GM19397 (cell line): ENCODE results near the gene ARHGEF16.

Experiments
- ATAC-seq: cut with Tn5 transposase; IDR thresholded peaks from one replicate; pipeline ENCODE4 v1.9.1; 2021; ENCODE audit warnings: mild to moderate bottlenecking, moderate library complexity; ENCODE audit not compliant: unreplicated experiment

Gene ARHGEF16

DNA sequence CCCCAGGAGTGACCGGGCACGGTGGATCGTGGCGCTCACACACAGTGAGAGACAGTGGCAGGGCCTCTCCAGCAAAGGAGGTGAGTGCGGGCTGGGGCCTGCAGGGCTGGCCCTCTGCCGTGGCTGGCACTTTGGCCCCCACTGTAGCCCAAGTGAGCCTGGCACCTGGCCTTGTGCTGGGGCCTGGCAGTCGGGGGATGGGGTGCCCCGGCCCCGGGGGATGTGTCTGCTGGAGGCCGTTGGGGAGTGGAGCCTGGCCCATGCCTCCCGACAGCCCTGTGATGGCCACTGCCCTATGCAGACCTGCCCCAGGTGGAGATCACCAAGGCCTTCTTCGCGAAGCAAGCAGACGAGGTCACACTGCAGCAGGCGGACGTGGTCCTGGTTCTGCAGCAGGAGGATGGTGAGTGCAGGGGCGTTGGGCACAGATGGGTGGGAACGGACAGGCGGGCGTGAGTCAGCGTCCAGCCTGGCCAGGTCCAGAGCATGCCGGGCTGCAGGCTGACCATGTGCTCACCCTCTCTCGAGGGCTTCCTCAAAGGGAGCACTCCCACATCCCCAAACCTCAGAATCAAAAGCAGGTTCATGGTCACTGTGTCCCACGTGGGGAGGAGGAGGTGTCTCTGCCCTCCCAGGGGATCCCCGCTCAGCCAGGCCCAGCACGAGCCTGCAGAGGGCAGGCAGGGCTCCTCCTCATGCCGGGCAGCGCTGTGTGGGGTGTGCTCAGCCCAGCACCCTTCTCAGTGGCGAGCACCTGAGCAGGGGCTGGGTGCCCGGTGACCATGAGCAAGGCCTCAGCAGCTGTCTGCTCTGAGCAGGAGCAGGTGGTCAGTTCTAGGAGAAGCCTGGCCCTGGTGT lies 25.3 kb downstream of the ARHGEF16 start:
- ATAC-seq, result no peak

DNA sequence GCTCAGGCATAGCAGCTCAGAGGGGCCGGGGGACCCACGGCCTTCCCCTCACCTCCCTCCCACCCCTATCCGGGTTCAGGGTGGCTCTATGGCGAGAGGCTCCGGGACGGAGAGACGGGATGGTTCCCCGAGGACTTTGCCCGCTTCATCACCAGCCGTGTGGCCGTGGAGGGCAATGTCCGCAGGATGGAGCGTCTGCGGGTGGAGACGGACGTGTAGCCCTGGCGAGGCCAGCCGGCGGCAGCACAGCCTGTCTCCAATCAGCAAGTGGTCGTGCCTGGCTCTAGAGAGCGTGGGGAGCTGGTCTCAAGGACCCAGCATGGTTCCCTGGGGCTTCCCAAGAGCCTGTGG lies 25.9 kb downstream of the ARHGEF16 start:
- ATAC-seq, result no peak

DNA sequence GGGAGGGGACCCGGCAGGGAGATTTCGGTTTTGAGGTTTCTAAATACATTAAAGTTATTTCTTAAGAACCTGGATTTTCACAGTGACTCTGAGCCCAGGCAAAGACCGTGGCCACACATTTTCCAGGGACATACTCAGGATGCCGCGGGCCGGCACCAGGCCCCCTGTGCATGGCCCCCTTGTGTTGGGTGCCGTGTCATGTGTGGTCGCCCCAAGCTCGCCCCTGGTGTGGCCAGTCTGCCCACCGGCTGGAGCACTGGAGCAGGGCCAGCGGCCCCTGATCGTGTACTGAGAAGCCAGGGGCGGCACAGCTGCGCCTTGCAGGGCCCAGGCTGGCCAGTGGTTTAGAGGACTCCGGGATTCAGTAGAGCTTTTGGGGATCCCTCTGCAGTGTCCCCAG lies 26.6 kb downstream of the ARHGEF16 start:
- no peak for ATAC-seq

DNA sequence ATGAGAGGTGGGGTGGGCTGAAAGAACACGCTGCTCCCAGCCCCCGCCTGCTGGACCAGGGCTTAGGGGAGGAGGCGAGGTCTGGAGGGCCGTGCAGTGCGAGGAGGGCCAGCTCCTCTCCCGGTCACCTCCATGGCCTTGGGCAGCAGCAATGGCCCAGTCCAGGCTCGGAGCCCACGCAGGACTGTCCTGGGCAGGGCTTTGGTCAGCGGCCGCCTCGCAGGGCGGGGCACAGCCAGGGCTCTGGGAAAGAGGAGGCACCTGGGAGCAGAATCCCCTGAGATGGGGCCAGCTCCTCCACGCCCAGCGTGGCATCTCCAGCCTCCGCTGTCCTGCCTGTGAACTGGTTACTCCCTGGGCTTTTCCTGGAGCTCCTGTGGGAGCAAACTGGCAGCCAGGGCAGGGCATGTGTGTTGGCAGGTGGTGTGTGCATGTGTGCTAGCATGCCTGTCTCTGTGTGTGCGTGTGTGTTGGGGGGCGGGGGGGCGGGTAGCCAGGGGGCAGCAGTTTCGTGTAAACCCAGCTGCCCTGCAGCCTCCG lies 27.4 kb downstream of the ARHGEF16 start:
- no peak for ATAC-seq

DNA sequence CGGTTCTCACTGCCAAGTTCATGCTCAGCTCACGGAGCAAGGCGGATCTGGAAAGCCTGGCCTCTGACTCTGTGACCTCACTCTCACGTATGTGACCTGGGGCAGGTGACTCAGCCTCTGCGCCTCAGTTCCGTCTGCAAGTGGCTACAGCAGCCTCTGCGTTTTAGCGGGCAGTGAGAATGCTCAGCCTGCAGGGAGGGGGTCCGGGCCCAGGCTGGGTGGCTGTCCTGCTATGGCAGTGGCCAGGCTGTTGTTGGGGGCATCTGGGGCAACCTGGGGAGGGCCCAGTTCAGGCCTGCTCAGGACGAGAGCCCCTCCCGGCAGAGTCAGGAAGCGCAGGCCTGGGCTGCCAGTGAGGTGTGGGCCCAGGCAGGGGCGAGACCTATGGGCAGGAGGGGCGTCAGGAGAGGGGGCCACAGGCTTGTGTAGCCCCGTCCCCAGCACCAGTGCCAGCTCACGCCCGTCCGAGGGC lies 27.9 kb downstream of the ARHGEF16 start:
- no peak for ATAC-seq

DNA sequence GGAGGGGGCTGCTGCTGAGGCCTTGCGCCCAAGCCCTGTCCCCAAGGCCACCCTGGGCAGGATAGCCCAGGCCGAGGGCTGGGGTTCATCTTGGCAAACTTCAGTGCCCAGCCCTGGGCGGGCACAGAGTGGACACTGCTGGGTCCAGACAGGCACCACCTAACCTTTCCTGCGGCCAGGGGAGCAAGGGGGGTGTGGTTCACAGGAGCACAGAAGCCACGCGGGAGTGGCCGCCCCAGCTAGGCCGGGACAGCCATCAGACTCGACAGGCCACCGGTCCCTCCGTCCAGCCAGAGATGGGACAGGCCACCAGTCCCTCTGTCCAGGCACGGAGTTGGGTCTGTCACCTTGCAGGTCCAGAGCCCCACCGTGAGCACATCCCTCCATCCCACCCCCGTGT lies 28.9 kb downstream of the ARHGEF16 start:
- ATAC-seq, result no peak

DNA sequence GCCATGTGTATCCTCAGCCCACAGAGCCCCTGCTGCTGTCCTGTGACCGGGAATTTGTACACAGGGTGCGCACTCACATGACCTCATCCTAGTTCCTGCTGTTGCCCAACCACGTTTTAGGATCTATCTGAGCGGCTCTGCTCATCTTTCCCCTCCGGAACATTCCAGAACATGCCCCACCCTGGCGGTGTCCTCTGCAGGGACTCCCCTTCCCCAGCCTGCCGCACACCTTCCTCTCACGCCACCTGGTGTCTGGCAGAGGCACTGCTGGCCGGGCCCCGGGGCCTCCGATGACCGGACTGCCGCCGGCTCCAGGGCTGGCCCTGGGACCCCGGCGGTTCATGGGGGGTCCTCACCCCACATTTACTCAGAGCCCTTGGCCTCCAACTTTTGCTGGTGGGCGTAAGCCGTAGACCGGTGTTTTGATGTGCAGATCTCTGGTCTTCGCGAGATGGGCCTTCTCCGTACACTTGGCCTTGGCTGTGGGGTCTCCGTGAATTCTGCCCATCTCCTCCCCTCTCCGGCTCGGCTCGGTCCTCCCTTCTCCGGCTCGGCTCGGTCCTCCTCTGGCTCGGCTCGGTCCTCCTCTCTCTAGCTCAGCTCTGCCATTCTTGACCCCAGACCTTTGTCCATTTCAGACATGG lies 29.5 kb downstream of the ARHGEF16 start:
- ATAC-seq, result no peak

DNA sequence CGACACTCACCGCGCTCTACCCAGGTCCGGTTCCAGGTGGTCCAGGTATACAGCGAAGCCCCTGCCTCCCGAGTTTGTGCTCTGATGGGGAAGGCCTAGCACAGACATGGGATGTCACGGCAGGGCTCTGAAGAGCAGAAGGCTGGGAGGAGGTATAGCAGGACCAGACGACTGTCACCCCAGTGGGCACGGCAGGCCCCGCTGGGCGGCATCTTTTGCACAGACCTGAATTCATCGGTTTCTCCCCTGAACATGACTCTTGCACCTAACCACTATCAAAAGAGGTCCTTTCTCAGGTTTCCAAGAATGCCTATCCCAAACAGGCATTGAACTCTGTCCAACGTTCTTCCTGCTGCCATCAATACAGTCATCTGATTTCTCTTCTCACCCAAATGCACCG lies 30.6 kb downstream of the ARHGEF16 start:
- no peak for ATAC-seq

DNA sequence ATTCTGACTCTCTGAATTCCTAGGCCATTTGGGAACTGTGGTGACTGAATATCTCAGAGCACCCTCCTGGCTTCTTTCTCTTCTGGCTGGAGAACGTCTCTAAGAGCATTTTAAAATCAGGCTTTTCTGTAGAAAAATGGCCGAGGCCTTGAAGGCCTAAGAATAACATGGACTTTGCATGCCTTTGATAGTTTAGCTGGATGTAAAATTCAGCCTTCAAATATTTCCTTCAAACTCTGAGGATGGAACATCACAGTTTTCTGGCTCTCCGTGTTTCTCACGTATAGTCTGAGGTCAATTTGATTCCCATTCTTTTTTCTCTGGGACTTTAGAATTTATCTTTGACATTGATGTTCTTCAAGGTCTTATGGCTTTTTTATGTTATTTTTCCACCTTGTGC lies 34.0 kb downstream of the ARHGEF16 start:
- ATAC-seq, result no peak

DNA sequence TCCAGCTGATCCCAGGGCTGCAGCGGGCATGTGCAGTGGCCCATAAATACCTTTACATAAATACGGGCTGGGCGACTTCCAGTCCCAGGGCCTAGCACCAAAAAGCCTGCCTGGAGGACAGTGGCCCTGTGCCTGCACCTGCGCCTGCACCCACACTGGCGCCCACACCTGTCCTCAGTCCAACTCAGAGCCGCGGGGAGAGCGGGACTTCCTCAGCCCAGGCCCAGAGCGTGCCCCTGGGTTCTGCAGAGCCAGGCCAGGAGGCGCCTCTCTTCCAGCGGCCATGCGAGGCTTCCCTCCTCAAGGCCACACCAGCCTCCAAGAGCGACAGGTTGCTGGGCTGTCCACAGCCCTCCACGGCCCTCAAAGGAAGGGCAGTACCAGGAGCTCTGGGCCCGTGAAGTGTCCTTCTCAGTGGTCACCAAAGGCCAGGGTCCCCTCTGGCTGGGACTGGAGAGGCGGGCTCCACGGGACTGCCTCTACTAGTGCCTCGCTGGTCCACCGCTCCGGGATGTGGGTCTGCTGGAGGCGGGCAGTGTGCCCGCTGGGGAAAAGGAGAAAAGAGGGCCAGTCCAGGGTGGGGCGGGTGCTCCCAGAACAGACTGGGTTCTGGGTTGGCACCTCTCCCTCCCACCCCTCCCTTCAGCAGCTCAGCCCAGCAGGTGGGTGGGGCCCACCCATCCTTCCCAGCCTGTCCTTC lies 35.7 kb downstream of the ARHGEF16 start:
- no peak for ATAC-seq

DNA sequence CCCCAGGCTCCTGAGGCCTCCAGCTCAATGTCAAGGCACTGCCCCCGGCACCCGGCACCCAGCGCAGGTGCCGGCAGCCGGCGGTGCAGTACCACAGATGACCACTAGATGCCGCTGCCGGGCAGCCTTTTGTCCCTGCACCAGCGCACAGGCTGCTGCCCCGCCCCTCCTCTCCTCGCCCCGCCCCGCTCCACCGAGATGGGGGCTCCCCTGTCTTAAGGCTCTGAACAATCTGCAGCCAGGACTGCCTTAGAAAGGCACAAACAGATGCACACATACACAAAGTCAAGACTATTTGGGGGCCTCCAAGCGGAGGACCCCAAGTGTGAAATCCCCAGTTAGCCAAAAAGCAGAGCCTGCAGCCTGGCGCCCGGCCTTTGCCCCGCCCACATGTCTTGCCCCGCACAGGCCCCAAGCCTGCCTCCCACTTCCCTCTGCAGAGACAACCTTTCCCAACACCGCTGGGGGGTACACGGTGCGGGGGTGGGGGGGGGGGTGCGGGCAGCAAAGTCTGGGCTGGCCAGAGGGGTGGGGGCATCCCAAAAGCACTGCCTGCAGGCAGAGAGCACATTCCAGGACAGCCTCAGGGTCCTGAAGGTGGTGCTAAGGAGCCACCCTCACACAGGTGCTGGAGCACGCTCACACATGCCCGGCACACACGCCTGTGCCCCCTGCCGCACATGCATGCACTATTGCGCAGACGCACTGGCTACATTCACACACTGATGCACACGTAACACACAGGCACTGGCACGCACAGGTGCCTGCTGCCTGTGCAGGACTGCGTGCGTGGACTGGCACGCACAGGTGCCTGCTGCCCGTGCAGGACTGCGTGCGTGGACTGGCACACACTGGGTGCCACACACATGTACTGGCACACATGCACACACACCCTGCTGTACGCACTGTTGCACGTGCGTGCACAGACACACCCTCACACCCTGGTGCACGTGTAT lies 37.1 kb downstream of the ARHGEF16 start:
- peak; percentile 51 for ATAC-seq

DNA sequence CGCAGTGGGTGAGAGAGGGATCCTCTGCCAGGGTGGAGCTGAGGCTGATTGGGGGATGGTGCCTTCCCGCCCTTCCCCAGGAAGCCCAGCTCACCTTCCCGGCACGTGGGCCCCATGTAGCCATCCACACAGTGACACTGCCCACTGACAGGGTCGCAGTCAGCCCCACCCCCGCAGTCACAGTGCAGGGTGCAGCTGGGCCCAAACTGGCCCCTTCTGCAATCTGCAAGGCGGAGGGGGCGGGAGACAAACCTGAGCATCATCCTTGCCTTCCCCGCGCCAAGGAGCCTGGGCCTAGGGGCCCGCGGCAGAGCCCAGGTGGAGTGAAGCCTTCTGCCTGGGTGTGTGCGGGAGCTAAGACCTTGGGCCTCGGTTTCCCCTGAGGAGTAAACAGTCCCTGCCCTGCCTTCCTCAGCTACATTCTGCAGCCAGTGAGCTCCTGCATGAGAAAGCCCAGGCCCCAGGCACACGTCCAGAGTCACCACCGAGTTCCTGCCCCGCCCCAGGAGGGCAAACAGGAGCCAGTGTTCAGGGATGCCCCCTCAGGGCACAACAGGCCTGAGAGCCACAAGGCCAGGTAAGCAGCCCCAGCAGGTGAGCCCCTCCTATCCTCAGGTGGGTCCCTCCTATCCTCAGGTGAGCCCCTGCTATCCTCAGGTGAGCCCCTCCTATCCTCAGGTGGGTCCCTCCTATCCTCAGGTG lies 38.2 kb downstream of the ARHGEF16 start:
- ATAC-seq, result no peak

DNA sequence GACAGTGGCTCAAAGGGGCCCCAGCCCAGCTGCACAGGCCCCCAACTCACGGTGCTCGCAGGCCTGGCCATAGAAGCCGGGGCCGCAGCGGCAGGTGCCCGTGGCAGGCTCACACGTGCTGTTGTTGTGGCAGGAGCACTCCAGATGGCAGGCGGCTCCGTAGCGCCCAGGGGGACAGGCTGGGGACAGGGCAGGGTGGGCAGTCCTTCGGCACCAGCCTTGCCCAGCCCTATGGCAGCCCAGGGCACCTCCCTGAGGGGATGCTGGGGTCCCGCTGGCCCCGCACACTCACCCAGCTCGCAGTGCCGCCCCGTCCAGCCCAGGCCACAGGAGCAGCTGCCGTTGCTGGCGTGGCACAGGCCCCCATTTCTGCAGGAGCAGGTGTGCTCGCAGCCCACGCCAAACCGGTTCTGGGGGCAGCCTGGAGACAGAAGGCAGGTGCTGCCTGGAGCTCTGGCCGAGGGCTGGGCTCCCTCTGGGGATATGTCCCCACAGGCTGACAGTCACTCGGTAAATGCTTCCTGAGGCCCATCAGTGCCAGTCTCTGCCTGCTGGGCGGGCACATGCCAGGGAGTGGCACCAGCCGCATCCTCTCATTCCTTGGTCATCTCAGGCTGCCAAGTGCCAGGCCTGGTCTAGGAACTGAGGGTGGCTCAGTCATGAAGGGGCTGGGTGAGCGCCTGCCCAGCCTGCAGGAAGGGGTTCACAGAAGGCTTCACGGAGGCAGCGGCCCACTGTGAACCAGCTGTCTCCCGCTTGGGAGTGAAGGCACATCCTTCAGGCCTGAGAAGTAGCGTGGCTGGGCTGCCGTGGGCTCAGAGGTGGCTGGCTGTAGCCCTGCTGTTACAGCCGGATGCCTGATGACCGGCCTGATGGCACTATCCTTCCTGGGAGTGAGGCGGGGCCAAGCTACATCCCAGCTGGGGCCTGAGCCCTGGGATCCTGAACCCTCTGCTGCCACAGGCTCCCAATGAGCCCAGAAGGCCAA lies 40.1 kb downstream of the ARHGEF16 start:
- ATAC-seq, result no peak

DNA sequence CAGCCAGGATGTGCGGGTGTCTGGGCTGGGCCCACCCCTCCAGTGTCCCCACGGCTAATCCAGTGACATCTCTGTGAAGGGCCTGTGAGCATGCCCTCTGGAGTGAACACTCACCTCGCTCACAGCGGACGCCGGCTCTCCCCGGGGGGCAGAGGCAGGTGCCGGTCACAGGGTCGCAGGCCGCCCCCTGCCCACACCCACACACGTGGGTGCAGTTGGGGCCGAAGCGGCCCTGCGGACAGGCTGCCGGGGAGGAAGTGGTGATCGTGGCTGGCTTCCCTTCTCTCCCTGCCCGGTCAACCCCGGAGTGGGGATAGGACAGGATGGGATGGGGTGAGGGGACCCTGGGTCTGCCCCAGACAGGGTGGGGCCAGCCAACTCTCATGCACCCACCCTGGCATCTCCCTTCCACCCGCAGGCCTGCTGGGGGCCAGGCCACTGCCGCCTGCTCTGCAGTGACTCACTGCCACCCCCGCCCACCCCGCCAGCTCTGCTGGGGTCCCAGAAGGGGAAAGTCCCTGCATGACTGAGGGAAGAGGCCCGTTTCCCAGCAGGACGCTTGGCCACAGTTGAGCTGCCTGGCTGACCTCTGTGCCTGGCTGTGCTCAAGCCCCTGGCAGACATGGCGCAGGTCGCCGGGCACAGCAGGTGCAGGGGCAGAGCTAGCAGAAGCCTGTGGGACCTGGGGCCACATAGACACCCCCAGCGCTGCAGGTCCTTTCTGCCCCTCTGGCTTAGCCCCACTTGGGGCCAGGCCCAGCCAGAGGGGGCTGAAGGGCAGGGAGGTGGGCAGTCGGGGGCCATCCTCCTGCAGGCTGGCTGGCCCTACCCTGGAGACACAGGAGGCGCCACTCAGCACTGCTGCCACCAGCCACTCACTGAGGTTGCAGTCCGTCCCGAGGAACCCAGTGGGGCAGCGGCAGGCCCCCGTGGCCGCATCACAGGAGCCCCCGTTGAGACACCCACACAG lies 41.6 kb downstream of the ARHGEF16 start:
- no peak for ATAC-seq

DNA sequence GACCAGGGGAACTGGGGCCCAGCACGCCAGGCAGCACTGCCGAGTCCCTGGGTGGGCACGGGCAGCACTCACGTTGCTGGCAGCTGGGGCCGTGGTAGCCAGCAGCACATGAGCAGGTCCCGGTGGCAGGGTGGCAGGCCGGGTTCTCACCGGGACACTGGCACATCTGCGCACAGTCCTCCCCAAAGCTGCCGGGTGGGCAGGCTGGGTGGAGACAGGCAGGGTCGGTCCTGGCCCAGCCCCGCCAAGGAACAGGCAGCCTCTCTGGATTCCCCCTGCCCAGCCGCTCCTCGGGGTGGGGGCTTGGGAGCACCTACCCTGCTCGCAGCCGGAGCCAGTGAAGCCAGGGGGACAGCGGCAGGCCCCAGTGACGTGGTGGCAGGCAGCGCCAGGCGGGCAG lies 42.5 kb downstream of the ARHGEF16 start:
- ATAC-seq, result no peak

DNA sequence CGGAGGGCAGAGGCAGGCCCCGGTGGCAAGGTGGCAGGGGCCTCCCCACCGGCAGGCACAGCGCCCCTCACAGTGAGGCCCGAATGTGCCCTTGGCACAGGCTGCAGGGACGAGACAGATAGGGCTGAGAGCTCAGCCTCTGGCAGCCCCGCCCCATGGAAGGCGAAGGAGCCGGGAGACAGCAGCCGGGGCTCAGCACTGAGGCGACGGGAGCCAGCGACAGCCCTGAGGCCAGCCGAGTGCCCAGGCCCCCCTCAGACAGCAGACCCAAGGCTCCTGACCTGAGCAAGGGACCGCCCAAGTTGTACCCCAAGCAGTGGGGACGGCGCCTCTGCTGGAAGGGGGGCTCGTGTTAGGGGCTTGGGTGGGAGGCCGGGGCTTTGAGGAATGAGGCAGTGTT lies 43.1 kb downstream of the ARHGEF16 start:
- no peak for ATAC-seq

DNA sequence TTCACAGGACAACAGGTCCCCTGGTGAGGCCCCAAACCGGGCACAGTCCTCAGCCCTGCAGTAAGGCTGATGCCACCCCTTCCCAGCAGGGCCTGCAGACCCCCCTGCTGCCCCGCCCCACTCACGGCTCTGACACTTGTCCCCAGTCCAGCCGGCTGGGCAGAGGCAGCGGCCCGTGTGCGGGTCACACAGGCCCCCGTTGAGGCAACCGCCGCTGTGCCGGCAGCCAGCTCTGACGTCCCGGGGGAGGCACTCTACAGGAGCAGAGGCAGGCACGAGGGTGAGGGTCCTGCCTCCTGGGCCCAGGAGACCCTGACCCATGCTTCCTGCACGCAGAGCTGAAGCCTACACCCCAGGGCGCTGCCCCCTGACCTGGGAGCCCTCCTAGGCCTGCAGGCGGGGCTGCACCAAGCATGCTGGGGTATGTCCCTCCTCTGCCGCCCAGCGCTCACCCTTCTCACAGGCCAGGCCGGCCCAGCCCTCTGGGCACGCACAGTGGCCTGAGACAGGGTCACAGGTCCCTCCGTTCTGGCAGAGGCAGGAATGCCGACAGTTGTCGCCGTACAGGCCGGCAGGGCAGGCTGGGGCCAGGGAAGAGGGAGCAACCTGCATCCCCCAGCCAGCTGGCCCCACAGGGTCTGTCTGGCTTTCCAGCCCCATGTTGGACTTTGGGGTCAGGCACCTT lies 43.9 kb downstream of the ARHGEF16 start:
- ATAC-seq, result no peak
